ENCODE results near the gene WDFY1.
"Not testable (repeated sequence)": the region's sequence is repeated elsewhere in the genome, so short reads cannot be mapped to it uniquely, and the experiment has no call there.

Gene WDFY1

DNA sequence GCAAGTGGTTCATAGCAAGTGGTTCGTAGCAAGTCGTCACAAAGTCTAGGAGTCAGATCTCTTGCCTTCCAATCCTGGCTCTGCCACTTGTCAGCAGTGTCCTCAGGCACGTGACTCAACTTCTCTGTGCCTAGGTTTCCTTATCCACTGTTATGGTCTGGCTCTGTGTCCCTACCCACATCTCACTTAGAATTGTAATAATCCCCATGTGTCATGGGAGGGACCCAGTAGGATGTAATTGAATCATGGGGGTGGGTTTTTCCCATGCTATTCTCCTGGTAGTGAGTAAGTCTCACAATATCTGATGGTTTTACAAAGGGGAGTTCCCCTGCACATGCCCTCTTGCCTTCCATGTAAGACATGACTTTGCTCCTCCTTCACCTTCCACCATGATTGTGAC, 55.9 kb downstream of the WDFY1 start:
- ATAC-seq, result peak; percentile 38 to 44

DNA sequence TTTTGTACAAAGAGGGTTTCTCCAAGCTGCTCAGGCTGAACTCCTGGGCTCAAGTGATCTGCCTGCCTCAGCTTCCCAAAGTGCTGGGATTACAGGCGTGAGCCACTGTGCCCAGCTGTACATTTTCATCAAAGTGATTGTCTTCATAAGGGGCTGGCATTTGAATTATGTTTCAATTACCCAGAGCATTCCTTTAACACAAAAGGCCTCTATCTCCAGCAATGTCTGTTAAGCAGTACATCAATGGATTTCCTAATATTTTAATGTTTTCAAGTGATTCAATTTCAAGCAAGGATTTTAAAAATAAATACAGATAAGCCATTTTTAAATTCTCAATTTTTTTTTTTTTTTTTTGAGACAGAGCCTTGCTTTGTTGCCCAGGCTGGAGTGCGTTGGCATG, 56.9 kb downstream of the WDFY1 start:
- ATAC-seq, result no peak

DNA sequence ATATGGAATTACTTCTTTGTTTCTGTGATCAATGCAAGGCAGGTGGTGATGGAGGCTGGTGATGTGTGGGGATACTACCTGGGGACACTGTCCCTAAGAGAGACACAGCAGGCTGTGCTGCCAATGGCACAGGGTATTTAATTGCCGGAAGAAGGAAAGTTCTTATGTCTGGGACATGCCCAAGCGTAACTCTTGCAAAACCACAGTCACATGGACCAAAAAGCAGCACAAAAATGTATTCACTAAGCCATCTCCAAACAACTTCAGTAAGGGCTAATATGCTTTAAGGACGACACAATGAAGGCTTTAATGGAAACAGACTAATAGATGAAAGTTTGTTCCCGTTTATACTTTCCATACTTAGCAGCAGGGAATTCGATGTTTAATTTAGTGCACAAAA, 58.0 kb downstream of the WDFY1 start:
- ATAC-seq, result no peak

DNA sequence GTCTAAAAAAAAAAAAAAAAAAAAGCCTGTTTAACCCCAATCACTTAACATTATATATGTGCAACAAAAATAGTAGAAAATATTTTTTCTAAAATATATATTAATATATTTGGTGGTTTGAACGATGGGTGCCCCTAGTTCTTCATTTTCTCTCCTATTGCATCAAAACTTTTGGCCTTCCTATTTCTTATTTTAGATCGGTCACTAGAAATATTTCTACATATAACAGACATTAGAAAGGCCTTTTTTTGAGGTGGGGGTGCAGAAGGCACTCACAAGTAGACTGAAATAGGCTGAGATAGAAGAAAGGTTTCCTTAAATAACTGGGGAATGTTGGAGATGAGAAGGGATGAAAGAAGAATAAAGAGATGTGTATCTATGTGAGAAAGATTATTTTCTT, 58.4 kb downstream of the WDFY1 start:
- no peak for ATAC-seq

DNA sequence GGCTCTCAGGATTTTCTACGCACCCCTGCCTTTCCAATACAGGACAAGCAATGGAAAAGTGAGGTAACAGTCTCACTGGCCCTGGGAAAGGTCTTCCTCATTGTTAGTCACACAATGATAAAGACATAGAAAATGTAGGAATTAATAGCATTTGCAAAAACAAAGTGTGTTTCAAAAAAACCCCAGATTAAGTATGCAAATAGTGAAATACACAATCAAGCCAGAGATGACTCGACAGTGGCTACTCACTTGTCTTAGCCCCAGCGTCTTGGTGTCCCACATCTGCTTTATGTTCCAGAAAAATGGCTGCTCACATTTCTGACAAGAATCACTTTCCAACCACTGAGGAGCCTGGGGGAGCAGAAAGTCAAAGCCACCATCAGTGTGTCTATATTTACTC, 60.7 kb downstream of the WDFY1 start:
- peak in 1 of 2 donors; percentile 53 for ATAC-seq

DNA sequence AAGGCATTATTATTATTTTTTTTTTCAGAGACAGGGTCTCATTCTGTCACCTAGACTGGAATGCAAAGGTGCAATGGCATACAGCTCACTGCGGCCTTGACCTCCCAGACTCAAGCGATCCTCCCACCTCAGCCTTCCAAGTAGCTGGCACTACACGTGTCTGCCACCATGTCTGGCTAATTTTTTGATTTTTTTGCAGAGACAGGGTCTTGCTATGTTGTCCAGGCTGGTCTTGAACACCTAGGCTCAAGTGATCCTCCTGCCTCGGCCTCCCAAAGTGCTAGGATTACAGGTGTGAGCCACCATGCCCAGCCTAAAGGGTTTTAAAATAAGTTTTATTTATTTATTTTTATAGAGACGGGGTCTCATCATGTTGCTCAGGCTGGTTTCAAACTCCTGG, 62.4 kb downstream of the WDFY1 start:
- ATAC-seq, result no peak

DNA sequence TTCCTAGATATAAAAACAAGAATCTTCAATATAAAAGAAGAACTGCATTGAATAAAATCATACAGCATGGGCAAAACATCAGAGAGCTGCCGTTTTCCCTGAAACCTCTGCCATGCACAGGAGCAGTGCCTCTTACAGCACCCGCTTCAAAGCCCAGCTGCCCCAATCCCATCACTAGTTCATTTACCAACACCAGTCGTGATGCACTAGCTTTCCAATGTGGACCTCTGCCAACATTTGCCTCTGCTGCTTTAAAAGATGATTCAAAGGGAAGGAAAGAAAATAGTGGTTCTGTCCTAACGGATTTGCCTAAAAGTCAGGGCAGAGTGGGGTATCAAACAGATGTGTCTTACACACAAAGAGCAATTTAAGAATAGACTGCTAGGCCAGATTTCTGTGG, 64.3 kb downstream of the WDFY1 start:
- ATAC-seq, result no peak

DNA sequence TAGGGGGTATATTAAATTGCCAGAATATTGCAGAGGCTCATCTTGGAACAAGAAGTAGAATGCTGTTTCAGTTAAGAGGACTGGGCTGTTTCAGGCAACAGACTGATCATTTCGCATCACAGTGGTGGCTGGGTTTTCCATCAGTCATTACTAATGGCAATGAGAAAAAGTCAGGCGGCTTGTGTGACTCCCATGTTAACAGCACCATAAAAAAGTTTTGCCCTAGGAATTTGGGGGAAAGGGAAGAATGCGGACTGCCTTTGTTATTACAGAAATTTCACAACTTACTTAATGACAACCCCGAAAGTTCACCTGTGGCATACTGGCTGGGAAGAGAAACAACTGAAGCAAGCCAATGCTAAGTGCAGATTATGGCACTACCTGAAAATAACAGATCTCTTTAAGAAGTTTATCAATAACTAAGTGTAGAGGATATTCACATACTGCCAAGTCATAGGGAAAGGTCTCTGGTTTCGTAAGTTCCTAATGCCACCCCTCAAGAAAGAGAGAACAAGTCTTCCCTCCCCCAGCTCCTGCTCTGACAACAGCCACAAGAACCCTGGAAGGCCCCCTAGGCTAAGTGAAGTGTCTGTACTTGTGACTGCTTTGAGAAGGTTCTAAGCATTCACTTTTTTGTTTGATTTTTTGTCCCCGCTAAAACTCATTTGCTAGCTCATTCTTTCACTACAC, 67.3 kb downstream of the WDFY1 start:
- ATAC-seq, result no peak

DNA sequence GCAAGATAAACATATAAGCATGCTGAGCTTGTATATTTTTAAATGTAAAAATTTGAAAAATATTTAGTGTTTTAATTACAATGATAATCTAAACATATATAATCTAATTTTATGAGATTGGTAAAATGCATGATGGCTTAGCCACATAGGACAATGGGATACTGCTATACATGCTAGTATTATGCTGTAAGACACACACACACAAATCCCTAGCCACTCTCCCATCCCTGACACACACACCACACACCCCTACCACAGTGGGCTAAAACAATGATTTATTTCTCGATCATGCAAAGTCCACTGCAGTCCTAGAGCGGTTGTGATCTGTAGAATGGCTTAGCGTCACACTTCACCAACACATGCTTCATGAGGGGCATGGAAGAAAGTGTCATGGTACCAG, 71.5 kb downstream of the WDFY1 start:
- ATAC-seq, result no peak

DNA sequence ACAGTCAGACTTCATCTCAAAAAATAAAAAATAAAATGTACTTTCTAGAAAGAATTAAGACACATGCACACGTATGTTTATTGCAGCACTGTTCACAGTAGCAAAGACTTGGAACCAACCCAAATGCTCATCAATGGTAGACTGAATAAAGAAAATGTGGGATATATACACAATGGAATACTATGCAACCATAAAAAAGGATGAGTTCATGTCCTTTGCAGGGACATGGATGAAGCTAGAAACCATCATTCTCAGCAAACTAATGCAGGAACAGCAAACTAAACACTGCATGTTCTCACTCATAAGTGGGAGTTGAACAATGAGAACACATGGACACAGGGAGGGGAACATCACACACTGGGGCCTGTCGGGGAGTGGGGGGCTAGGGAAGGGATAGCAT, 72.4 kb downstream of the WDFY1 start:
- not testable (repeated sequence) for ATAC-seq

DNA sequence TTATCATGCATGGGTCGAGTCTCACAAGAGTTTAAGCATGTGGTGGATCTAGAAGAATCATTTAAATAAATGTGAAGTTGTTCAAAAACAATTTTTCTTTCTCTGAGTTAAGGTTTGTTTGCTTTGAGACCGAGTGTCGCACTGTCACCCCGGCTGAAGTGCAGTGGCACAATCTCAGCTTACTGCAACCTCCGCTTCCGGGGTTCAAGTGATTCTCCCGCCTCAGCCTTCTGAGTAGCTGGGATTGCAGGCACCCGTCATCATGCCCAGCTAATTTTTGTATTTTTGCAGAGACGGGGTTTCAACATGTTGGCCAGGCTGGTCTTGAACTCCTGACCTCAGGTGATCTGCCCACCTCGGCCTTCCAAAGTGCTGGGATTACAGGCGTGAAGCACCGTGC, 73.5 kb downstream of the WDFY1 start:
- not testable (repeated sequence) for ATAC-seq

DNA sequence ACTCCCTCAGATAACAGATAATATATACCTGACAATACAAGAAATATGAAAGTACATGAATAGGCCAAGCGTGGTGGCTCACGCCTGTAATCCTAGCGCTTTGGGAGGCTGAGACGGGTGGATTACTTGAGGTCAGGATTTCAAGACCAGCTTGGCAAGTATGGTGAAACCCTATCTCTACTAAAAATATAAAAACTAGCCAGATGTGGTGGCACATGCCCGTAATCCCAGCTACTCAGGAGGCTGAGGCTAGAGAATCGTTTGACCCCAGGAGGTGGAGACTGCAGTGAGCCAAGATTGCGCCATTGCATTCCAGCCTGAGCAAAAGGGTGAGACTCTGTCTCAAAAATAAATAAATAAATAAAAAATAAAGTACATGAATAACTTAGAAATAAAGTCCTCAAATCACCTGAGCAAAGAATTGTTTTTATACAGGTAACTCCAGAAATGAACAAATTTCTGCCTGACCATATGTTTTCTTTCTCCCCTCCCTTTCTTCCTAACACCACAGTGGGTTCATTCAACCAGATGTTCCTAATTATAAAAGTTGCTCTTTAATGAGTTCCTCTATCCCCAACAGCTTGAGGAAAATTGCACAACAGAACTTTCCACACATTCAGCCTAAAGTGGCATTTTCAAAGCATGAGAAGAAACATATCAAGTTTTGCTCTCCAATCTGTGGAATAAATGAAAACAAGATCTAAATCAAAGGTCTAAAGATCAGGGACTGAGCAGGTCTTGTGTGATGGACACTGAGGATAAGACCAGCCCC, 74.1 kb downstream of the WDFY1 start:
- ATAC-seq, result no peak

DNA sequence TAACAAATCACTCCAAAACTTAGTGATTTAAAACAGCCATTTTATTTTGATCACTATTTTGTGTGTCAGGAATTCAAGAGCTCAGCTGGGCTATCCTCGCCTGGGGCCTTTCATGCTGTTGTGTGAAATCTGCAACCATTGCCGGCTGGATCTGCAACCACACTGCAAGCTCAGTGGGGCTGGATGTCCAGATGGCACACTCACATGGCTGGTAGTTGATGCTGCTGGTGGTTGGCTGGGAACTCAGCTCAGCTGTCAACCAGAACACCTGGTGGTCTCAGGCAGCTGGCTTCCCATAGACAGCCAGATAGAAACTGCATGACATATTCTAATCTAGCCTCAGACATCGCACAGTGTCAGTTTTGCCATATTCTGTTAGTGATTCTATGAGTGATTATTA, 77.1 kb downstream of the WDFY1 start:
- ATAC-seq, result no peak

DNA sequence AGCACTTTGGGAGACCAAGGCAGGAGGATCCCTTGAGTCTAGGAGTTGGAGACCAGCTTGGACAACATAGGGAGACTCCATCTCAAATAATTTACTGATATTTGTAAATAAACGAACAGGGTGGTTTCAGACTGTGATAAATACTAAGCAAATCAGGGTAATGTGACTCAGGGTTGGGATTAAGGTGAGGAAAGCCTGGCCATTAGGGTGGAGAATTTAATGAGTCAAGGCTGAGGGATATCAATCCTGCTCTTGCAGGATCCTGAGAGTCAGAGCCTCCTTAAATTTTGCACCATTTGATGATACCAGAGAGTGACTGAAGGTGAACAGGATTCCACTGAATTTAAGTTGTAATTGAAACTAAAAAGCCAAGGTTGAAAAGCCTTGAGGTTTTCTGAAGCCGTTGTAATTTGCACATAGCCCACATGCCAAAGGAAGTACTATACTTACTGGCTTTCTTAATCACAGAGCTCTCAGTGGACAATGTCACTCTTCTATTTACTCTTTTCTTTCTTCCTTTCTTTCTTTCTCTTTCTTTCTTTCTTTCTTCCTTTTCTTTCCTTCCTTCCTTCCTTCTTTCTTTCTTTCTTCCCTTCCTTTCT, 79.1 kb downstream of the WDFY1 start:
- ATAC-seq, result no peak

DNA sequence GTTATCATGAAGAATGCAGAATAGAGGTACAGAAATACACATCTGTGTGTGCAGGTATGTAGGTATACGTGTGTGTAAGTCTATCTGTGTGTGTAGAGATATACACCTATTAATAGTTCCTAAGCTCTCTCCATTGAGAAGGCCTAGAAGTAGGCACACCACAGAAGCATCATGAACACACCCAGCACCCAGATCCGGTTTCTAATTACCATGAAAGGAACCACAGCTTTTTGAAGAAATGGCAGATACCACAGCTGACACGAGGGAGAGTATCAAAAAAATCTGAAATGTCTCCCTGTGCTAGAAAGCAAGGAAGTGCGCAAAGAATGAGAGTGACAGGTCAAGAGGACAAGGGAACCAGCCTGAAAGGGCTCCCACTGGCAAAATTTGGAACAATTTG, 80.0 kb downstream of the WDFY1 start:
- ATAC-seq, result peak; percentile 25 to 30

DNA sequence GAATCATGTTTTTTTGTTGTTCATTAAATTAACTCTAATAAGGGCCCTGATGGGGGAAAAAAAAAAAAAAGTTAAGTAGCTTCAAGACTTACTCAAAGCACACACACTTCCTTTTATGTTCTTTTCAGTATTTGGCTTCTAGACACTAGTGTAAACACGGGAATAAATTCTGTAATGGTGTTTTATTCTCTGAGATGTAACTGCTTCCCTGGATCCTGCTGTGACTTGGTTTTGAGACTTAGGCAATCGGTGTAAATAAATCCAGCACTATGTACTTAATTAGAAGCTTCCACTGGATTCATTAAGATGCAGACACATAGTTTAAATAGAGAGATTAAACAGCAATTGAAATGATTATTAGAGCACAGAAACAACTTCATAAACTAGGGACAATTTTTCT, 81.6 kb downstream of the WDFY1 start:
- no peak for ATAC-seq

DNA sequence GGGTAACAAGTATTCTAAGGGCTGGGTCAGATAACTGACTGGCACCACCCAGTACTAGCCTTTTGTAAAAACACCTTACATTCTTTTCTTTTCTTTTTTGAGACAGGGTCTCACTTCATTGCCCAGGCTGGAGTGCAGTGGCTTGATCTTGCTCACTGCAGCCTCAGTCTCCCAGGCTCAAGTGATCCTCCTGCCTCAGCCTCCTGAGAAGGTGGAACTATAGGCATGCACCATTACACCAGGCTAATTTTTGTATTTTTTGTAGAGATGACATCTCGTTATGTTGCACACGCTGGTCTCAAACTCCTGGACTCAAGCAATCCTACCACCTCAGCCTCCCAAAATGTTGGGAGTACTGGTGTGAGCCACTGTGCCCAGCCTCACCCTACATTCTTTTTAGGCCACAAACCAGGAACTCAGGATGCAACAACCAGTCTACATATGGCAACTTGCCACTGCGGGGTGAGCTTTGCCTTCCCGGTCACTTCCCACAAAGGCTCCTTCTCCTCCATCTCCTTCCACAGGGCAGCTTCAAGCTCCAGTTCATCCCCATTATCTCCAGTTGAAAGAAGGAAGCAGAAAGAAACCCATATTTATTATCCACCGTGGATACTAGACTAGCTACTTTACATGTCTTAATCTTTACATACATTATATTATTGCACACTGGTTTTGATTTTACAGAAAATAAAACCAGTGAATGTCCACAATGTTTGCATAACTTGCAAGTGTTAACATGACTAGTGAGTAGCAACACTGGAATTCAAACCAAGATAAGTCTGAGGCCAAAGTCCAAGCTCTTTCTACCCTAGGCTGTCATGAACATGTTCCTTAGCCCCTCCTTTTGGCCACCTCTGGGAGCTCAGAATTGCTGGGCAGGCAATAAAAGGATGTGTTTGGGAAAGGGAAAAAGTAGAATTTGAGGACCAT, 84.1 kb downstream of the WDFY1 start:
- no peak for ATAC-seq

DNA sequence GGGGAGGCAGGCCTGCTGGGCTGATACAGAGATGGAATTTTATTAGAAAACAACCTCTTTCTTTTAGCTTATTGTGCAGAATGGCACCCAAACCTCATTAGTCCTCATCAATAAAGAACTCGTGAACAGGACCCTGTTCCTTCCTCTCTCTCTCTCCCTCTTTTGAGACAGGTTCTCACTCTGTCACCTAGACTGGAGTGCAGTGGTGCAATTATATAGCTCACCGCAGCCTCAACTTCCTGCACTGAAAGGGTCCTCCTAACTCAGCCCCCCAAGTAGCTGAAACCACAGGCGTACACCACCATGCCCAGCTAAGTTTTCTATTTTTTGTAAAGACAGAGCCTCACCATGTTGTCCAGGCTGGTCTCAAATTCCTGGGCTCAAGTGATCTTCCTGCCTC, 86.1 kb downstream of the WDFY1 start:
- no peak for ATAC-seq

DNA sequence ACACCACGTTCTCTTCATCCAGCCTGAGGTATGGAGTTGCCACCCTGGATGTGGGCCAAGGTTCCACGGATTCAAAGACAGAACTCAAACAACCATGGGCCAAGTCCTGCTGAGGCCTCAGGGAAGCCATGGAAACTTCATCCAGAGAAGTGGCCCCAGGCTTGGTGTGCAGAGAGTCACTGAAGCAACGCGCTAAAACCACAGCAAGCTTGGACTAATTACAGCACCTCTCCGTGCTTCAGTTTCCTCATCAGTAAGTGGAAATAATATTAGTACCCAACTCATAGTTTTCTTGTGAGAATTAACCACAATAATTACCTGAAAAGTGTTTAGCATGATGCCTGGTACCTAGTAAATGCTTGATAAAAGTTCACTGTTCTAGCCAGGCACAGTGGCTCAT, 88.6 kb downstream of the WDFY1 start:
- ATAC-seq, result no peak

DNA sequence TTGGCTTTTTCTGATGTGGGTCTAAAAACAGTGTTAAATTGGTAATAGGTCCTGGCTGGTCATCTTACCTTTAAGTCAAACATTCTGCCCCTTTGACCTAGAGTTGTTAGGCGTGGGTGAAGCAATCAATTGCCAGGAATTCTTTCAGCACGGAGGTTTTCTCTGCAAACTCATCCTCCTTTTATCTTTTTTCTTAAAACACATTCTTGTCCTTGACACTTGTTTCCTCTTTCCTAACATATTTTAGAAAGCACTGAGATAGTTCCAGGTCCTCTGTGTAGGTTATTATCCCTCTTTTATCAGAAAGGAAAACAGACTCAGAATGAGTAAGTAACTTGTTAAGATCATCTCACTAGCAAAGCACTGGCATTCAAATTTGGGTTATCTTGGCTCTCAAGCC, 89.1 kb downstream of the WDFY1 start:
- ATAC-seq, result no peak

DNA sequence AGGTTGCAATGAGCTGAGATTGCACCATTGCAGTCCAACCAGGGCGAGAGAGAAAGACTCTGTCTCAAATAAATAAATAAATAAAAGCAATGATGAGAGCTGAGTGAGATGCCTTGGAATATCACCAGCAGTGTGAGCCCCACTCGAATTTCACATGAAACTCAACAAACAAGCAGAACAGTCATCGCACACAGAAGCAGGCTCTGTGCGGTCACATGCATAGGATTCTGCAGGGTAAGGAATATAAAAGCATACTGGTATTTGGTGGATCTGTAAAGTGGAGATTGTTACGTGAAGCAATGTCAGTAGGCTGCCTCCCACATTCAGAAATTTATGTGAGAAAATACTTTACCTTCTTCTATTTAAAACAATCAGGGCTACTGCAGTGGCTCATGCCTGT, 89.7 kb downstream of the WDFY1 start:
- ATAC-seq, result no peak

DNA sequence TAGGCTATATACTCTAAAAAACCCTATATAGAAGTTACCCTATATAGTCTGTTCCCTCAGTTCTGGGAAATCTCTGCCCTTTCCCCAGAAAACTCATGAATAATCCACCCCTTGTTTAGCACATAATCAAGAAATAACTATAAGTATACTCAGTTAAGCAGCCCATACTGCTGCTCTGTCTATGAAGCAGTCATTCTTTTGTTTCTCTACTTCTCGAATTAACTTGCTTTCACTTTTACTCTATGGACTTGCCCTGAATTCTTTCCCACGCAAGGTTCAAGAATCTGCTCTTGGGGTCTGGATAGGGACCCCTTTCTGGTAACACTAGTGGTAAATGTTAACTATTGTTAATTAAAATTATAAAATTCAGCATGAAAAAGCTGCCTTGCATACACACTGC, 90.4 kb downstream of the WDFY1 start:
- no peak for ATAC-seq

DNA sequence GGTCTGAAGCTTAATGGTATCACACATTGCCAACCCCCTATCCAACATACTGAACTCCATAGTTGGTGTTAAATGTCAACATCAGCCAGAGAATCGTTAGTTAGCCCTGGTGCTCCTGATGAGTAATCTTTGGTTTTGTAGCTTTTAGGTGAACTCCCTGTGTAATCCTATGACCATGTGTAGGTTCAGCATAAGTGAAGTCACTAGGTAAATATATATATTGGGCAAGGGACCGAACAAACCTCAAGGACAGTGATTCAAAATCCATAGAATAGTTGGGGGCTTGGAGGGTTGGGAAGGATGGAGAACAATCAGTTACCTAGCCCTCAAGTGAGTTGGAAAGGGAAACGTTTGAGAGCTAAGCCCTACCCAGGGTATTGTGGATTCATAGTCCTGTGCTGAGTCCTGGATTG, 91.7 kb downstream of the WDFY1 start:
- no peak for ATAC-seq
